CD4-positive, alpha-beta T cell (primary cell): ENCODE results near the gene SREBF2. TPM values are rescaled to one million over a fixed set of nuclear protein-coding genes. Genes with fewer than 3 reads are reported as not detected.

Experiments
- ATAC-seq: fragments of 200-7000 bp; cut with Tn5 transposase; one replicate; pipeline ENCODE4 v1.10.0; 2022; ENCODE audit warnings: mild to moderate bottlenecking; ENCODE audit not compliant: poor library complexity
- CTCF ChIA-PET: fragments of 350-600 bp; sonication (Branson Sonifier 250); formaldehyde crosslinking; loops from one replicate; lab custom pipeline; 2021; ENCODE audit warnings: antibody characterized with exemption, inconsistent platforms; lab: Charles Lee
- POLR2A ChIA-PET: fragments of 350-600 bp; sonication (Branson Sonifier 250); formaldehyde crosslinking; loops from one replicate; lab custom pipeline; 2021; ENCODE audit warnings: antibody characterized with exemption, inconsistent platforms; lab: Charles Lee
- DNase-seq, 14 experiments: peaks; one replicate each; pipeline ENCODE4 v3.0.0-alpha.2; 2013 to 2020; ENCODE audit warnings: mixed read lengths in 2 of 14
- H3K27ac ChIP-seq, 2 donors: one replicate each; pipeline versions ENCODE4 v1.5.1 to v1.7.0; 2013; ENCODE audit warnings: low read length in 2 of 2, low read depth in 1 of 2, mild to moderate bottlenecking in 1 of 2
- H3K27me3 ChIP-seq, 2 experiments: 1 replicate in 1 of 2; 2 replicates in 1 of 2; pipeline versions ENCODE4 v1.6.1 to v1.7.0; 2013; ENCODE audit warnings: low read length in 2 of 2, control low read depth in 1 of 2, mild to moderate bottlenecking in 1 of 2, moderate library complexity in 1 of 2; ENCODE audit not compliant: insufficient read depth in 2 of 2, control insufficient read depth in 1 of 2
- H3K36me3 ChIP-seq: one replicate; pipeline ENCODE4 v1.6.1; 2013; ENCODE audit warnings: low read length, control low read depth; ENCODE audit not compliant: insufficient read depth
- H3K4me1 ChIP-seq: one replicate; pipeline ENCODE4 v1.6.1; 2013; ENCODE audit warnings: low read length, control low read depth; ENCODE audit not compliant: insufficient read depth
- H3K4me3 ChIP-seq: one replicate; pipeline ENCODE4 v1.5.1; 2013; ENCODE audit warnings: mild to moderate bottlenecking, low read length, moderate library complexity
- H3K9me3 ChIP-seq, 2 experiments: 1 replicate in 1 of 2; 2 replicates in 1 of 2; pipeline versions ENCODE4 v1.6.1 to v1.7.0; 2013; ENCODE audit warnings: low read length in 2 of 2, mild to moderate bottlenecking in 2 of 2, control low read depth in 1 of 2, moderate library complexity in 1 of 2; ENCODE audit not compliant: control insufficient read depth in 1 of 2, insufficient read depth in 1 of 2
- H3K27ac Mint-ChIP-seq: one replicate; pipeline ENCODE4 v1.8.0; 2020; ENCODE audit warnings: mixed read lengths
- H3K27me3 Mint-ChIP-seq: one replicate; pipeline ENCODE4 v1.8.0; 2021; ENCODE audit warnings: mixed read lengths
- H3K36me3 Mint-ChIP-seq: one replicate; pipeline ENCODE4 v1.8.0; 2021; ENCODE audit warnings: low read depth, mixed read lengths
- H3K4me1 Mint-ChIP-seq: one replicate; pipeline ENCODE4 v1.8.0; 2021; ENCODE audit warnings: low read depth, mixed read lengths
- H3K4me3 Mint-ChIP-seq: one replicate; pipeline ENCODE4 v1.8.0; 2020; ENCODE audit warnings: mild to moderate bottlenecking, mixed read lengths
- H3K9me3 Mint-ChIP-seq: one replicate; pipeline ENCODE4 v1.8.0; 2020; ENCODE audit warnings: mixed read lengths
- CTCF ChIP-seq: fragments of 200-600 bp; IDR thresholded peaks from one replicate; pipeline ENCODE4 v1.8.0; 2022; ENCODE audit warnings: antibody characterized with exemption, mild to moderate bottlenecking
- intact Hi-C, 2 experiments: fragments of 100-400 bp; cut with DNase I in 1 of 2; cut with micrococcal nuclease in 1 of 2; formaldehyde crosslinking; loops; one replicate each; pipeline versions ENCODE4 v1.15.1 to v1.9.0; 2023 to 2025; cut with DNase I, micrococcal nuclease
- total RNA-seq, 174 experiments: library from RNA in 2 of 174; stranded (reverse) in 2 of 174; gene quantifications; one replicate each; pipeline ENCODE4 v1.2.3 and lab custom pipeline; 2021 to 2026

The SREBF2 gene
- total RNA-seq, 2 experiments from 2014 or later, result 67.2 to 69.9 TPM

GRCh38 chr22:41831828-41832552 lies 915 bp upstream of the SREBF2 start:
- H3K36me3 Mint-ChIP-seq, result peaks cover 27% of the 10 kb centered on the region
- no peaks in the 10 kb centered on the region for H3K27me3 Mint-ChIP-seq
- no peak for TF ChIP-seq CTCF
- no peaks in the 10 kb centered on the region for H3K9me3 Mint-ChIP-seq
- H3K36me3 ChIP-seq, result peaks cover 10% of the 10 kb centered on the region
- ATAC-seq (no peak), DNase-seq (peak in 2 of 14 experiments; percentile 2 to 30)
- no peaks in the 10 kb centered on the region for H3K27me3 ChIP-seq
- H3K4me3 ChIP-seq, result peak overlapping the region; percentile 96
- H3K9me3 ChIP-seq, result no peaks in the 10 kb centered on the region
- ChIA-PET CTCF (interaction anchor here (0.6 to 3.4 kb wide), 12 partner anchors 9 to 1368 kb away, joined by 3 to 17 read pairs (median 5); partner anchors contain the start of gene CENPM), POLR2A (interaction anchor here (0.6 to 5.0 kb wide), 32 partner anchors 10 to 818 kb away, joined by 3 to 107 read pairs (median 7); partner anchors contain the start of genes CCDC134, CENPM, CYB5R3 and NDUFA6)
- H3K27ac ChIP-seq, result peak overlapping the region; percentile 89 to 98
- H3K4me1 ChIP-seq, result peaks cover 30% of the 10 kb centered on the region
- H3K4me1 Mint-ChIP-seq, result peaks cover 43% of the 10 kb centered on the region
- peak overlapping the region; percentile 100 for H3K27ac Mint-ChIP-seq
- H3K4me3 Mint-ChIP-seq, result peak overlapping the region; percentile 97
- intact Hi-C loops, result loop anchor here (2.0 to 5.0 kb wide), 3 partner anchors 40 to 51 kb away; no protein-coding TSS in a partner anchor

GRCh38 chr22:41833369-41834004 lies 582 bp downstream of the SREBF2 start:
- Histone ChIP-seq H3K27ac (peak overlapping the region; percentile 79 to 89), H3K27me3 (no peaks in the 10 kb centered on the region), H3K36me3 (peaks cover 13% of the 10 kb centered on the region), H3K4me1 (peaks cover 30% of the 10 kb centered on the region), H3K4me3 (peak overlapping the region; percentile 96), H3K9me3 (no peaks in the 10 kb centered on the region)
- Mint-ChIP-seq H3K4me3 (peak overlapping the region; percentile 90), H3K4me1 (peaks cover 49% of the 10 kb centered on the region), H3K36me3 (peaks cover 27% of the 10 kb centered on the region), H3K27ac (peak overlapping the region; percentile 100), H3K27me3 (no peaks in the 10 kb centered on the region), H3K9me3 (no peaks in the 10 kb centered on the region)
- ATAC-seq, result peak; percentile 12
- TF ChIP-seq CTCF, result no peak
- peak in 13 of 14 experiments; percentile 10 to 75 (median 27) for DNase-seq
- CTCF ChIA-PET, result interaction anchor here (0.7 to 3.4 kb wide), 12 partner anchors 10 to 136 kb away, joined by 3 to 17 read pairs (median 4); partner anchors contain the start of gene CENPM
- POLR2A ChIA-PET, result interaction anchor here (0.8 to 5.0 kb wide), 32 partner anchors 11 to 816 kb away, joined by 3 to 107 read pairs (median 7); partner anchors contain the start of genes CCDC134, CENPM, CYB5R3 and NDUFA6
- intact Hi-C loops, result loop anchor here (1.0 to 5.0 kb wide), 4 partner anchors 33 to 53 kb away; partner anchors contain the start of gene CCDC134 (in 1 of the 2)
